ENCODE measurements around the gene TSTD2. TPM values are rescaled to one million over a fixed set of nuclear protein-coding genes. Genes with fewer than 3 reads are reported as not detected.

TSTD2 gene
- polyA plus RNA-seq, 1 donor from 2014 or later = 50.0 TPM

GRCh38 chr9:97565262-97565661, 67.9 kb downstream of the TSTD2 start:
- Histone ChIP-seq H2AFZ (ENCODE audit: low read depth, low read length) (no peak overlapping the region), H3K4me3 (ENCODE audit: low read length) (no peak overlapping the region), H3K27me3 (ENCODE audit: insufficient read depth, low read depth, low read length) (no peaks in the 10 kb centered on the region), H3K4me2 (ENCODE audit: low read length) (no peak overlapping the region), H3K9ac (ENCODE audit: low read length) (no peak overlapping the region), H3K36me3 (ENCODE audit: insufficient read depth, low read length) (no peaks in the 10 kb centered on the region), H3K9me2 (ENCODE audit: insufficient read depth, low read length) (no peaks in the 10 kb centered on the region), H4K20me1 (ENCODE audit: insufficient read depth) (no peaks in the 10 kb centered on the region), H3K27ac (ENCODE audit: low read length) (no peak overlapping the region), H3K79me2 (replicated peaks; ENCODE audit: insufficient read depth, low read length) (no peaks in the 10 kb centered on the region), H3F3A (ENCODE audit: insufficient read depth, low read length, poor library complexity, severe bottlenecking) (no peaks in the 10 kb centered on the region), H3K9me3 (ENCODE audit: low read length) (no peaks in the 10 kb centered on the region)
- TF ChIP-seq RAD21 (conservative IDR thresholded peaks at IDR 0.05) (no peak), MXI1 (conservative IDR thresholded peaks at IDR 0.05; ENCODE audit: poor library complexity, severe bottlenecking) (no peak), CTCF (IDR thresholded peaks at IDR 0.05; ENCODE audit: poor library complexity, severe bottlenecking) (no peak), POLR2AphosphoS5 (IDR thresholded peaks at IDR 0.05) (no peak), EZH2 (IDR thresholded peaks at IDR 0.05; ENCODE audit: borderline replicate concordance, insufficient read depth, low read length, poor library complexity, severe bottlenecking) (no peak), SMC3 (conservative IDR thresholded peaks at IDR 0.05; ENCODE audit: poor library complexity) (no peak)
- TF ChIP-seq, protein P1, sequence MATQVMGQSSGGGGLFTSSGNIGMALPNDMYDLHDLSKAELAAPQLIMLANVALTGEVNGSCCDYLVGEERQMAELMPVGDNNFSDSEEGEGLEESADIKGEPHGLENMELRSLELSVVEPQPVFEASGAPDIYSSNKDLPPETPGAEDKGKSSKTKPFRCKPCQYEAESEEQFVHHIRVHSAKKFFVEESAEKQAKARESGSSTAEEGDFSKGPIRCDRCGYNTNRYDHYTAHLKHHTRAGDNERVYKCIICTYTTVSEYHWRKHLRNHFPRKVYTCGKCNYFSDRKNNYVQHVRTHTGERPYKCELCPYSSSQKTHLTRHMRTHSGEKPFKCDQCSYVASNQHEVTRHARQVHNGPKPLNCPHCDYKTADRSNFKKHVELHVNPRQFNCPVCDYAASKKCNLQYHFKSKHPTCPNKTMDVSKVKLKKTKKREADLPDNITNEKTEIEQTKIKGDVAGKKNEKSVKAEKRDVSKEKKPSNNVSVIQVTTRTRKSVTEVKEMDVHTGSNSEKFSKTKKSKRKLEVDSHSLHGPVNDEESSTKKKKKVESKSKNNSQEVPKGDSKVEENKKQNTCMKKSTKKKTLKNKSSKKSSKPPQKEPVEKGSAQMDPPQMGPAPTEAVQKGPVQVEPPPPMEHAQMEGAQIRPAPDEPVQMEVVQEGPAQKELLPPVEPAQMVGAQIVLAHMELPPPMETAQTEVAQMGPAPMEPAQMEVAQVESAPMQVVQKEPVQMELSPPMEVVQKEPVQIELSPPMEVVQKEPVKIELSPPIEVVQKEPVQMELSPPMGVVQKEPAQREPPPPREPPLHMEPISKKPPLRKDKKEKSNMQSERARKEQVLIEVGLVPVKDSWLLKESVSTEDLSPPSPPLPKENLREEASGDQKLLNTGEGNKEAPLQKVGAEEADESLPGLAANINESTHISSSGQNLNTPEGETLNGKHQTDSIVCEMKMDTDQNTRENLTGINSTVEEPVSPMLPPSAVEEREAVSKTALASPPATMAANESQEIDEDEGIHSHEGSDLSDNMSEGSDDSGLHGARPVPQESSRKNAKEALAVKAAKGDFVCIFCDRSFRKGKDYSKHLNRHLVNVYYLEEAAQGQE (IDR thresholded peaks at IDR 0.05; ENCODE audit: borderline replicate concordance) = no peak

DNA sequence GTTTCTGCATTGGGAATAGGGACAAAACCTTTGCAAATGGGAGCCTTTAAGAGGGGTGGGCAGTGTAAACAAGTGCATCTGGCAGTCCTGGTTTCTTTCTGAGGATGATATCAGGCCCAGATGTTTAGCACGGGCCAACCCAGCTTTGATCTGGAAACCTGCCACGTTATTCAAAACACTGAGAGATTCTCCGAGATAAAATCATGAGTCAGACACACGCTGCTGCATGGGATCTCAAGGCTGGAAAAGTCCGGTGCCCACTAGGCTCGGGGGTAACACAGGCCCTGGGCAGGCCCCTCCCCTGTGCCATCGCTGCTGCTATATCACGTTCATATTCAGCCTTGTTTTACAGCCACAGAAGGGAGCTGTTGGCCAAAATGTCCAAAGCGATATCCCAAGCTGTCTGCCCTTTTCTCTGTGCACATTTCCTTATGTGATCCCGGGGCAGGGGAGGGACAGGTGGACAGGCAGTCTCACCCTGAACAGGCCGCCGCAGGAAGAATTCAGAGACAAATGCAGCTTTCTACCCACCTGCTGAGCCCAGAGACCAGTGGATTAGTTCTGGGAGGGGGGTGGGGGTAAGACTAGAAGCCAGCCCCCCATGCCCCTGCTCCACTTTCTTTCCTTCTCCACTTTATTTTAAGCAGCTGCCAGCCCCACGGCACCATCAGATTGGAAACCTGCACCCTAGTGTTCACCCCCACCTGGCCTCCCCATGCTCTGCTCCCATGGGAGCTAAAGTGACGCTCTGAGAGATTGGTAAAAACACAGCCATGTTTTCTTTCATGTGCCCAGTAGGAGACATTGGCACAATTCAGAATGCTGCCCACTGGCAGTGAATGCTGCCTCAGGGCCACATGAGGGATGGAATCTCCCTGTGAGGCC, 68.6 kb downstream of the TSTD2 start:
- H4K20me1 ChIP-seq (ENCODE audit: insufficient read depth) = no peaks in the 10 kb centered on the region
- TF ChIP-seq SMC3 (conservative IDR thresholded peaks at IDR 0.05; ENCODE audit: poor library complexity) = no peak
- TF ChIP-seq RAD21 (conservative IDR thresholded peaks at IDR 0.05) = no peak
- TF ChIP-seq MXI1 (conservative IDR thresholded peaks at IDR 0.05; ENCODE audit: poor library complexity, severe bottlenecking) = no peak
- no peak for TF ChIP-seq TAF1 (IDR thresholded peaks at IDR 0.05; ENCODE audit: low read depth)
- TF ChIP-seq EP300 (conservative IDR thresholded peaks at IDR 0.05; ENCODE audit: poor library complexity, severe bottlenecking) = no peak
- TF ChIP-seq, protein P1 (IDR thresholded peaks at IDR 0.05; ENCODE audit: borderline replicate concordance) = no peak
- no peak for TF ChIP-seq EZH2 (IDR thresholded peaks at IDR 0.05; ENCODE audit: borderline replicate concordance, insufficient read depth, low read length, poor library complexity, severe bottlenecking)
- no peak for TF ChIP-seq CTCF (IDR thresholded peaks at IDR 0.05; ENCODE audit: poor library complexity, severe bottlenecking)
- no peak for TF ChIP-seq POLR2AphosphoS5 (IDR thresholded peaks at IDR 0.05)

More for the DNA sequence above, 68.6 kb downstream of the TSTD2 start:
- Histone ChIP-seq H2AFZ (ENCODE audit: low read depth, low read length) (no peak overlapping the region), H3K79me2 (replicated peaks; ENCODE audit: insufficient read depth, low read length) (no peaks in the 10 kb centered on the region), H3K36me3 (ENCODE audit: insufficient read depth, low read length) (no peaks in the 10 kb centered on the region), H3K4me3 (ENCODE audit: low read length) (no peak overlapping the region), H3K9ac (ENCODE audit: low read length) (no peak overlapping the region), H3K27me3 (ENCODE audit: insufficient read depth, low read depth, low read length) (no peaks in the 10 kb centered on the region), H3K9me3 (ENCODE audit: low read length) (no peaks in the 10 kb centered on the region), H3F3A (ENCODE audit: insufficient read depth, low read length, poor library complexity, severe bottlenecking) (no peaks in the 10 kb centered on the region), H3K27ac (ENCODE audit: low read length) (no peak overlapping the region), H3K4me2 (ENCODE audit: low read length) (no peak overlapping the region), H3K9me2 (ENCODE audit: insufficient read depth, low read length) (no peaks in the 10 kb centered on the region)

Measured in neural cell (in vitro differentiated cells).